Neural crest cell (in vitro differentiated cells): ENCODE measurements around the gene ACOD1. TPM values are rescaled to one million over a fixed set of nuclear protein-coding genes. Genes with fewer than 3 reads are reported as not detected.

Source experiments
- DNase-seq: peaks from one replicate; pipeline ENCODE4 v3.0.0; 2021; ENCODE audit warnings: low read depth, mixed read lengths, low spot score
- H3K27ac Mint-ChIP-seq: one replicate; pipeline ENCODE4 v1.8.0; 2021; ENCODE audit warnings: mild to moderate bottlenecking, mixed read lengths; ENCODE audit not compliant: unreplicated experiment
- H3K27me3 Mint-ChIP-seq: 2 replicates; pipeline ENCODE4 v1.8.0; 2021; ENCODE audit warnings: low read depth, mild to moderate bottlenecking, mixed read lengths
- H3K36me3 Mint-ChIP-seq: 2 replicates; pipeline ENCODE4 v1.8.0; 2021; ENCODE audit warnings: low read depth, mild to moderate bottlenecking, mixed read lengths
- H3K4me1 Mint-ChIP-seq: 2 replicates; pipeline ENCODE4 v1.8.0; 2021; ENCODE audit warnings: mixed read lengths
- H3K4me3 Mint-ChIP-seq: one replicate; pipeline ENCODE4 v1.8.0; 2021; ENCODE audit warnings: mild to moderate bottlenecking, mixed read lengths
- H3K9me3 Mint-ChIP-seq: 2 replicates; pipeline ENCODE4 v1.8.0; 2021; ENCODE audit warnings: mixed read lengths
- CTCF ChIP-seq: fragments of 200-600 bp; sonication (generic); conservative IDR thresholded peaks from 2 replicates; pipeline ENCODE4 v1.5.0; 2021; ENCODE audit warnings: antibody characterized with exemption, mild to moderate bottlenecking
- total RNA-seq: library from RNA; stranded (reverse); gene quantifications from 2 replicates; pipeline ENCODE4 v1.2.1, GENCODE V29; 2021

Gene ACOD1
- total RNA-seq, 1 donor from 2014 or later: not detected

- DNase-seq: no peak
- Mint-ChIP-seq H3K36me3 (no peaks in the 10 kb centered on the region), H3K27me3 (no peaks in the 10 kb centered on the region), H3K27ac (no peak overlapping the region), H3K9me3 (peaks cover 3% of the 10 kb centered on the region), H3K4me3 (no peak overlapping the region), H3K4me1 (no peaks in the 10 kb centered on the region)
- TF ChIP-seq CTCF: no peak
Measured at GRCh38 chr13:76971851-76972829, 23.8 kb downstream of the ACOD1 start.

- DNase-seq: no peak
- Mint-ChIP-seq H3K27ac (no peak overlapping the region), H3K4me3 (no peak overlapping the region)
Measured at GRCh38 chr13:76973920-76974617, 25.8 kb downstream of the ACOD1 start.

DNA sequence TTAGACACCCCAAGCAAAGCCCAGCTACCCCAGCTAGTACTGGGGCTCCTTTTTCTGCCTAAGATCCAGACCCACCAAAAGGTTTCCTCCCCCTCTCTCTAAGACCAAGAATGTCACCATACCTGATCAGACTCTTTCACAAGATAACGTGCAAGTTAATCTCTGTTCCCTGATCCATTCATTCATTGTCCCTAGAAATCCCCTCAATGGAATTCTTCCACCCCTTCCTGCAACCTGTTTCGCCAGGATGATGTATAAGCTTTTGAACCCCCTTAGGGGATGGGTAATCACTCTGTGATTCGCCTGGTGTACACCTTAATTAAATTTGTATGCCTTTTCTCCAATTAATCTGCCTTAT, 26.3 kb downstream of the ACOD1 start:
- H3K4me1 Mint-ChIP-seq: peaks cover 5% of the 10 kb centered on the region
- H3K36me3 Mint-ChIP-seq: no peaks in the 10 kb centered on the region
- TF ChIP-seq CTCF: no peak
- no peak overlapping the region for H3K4me3 Mint-ChIP-seq
- H3K27me3 Mint-ChIP-seq: peaks cover 11% of the 10 kb centered on the region
- no peaks in the 10 kb centered on the region for H3K9me3 Mint-ChIP-seq
- no peak for DNase-seq
- no peak overlapping the region for H3K27ac Mint-ChIP-seq

More at GRCh38 chr13:76973920-76974617, 25.8 kb downstream of the ACOD1 start:
- Mint-ChIP-seq H3K36me3 (no peaks in the 10 kb centered on the region), H3K27me3 (peaks cover 10% of the 10 kb centered on the region), H3K9me3 (no peaks in the 10 kb centered on the region), H3K4me1 (peaks cover 3% of the 10 kb centered on the region)
- no peak for TF ChIP-seq CTCF

- H3K4me3 Mint-ChIP-seq: no peak overlapping the region
- peaks cover 5% of the 10 kb centered on the region for H3K4me1 Mint-ChIP-seq
- no peaks in the 10 kb centered on the region for H3K9me3 Mint-ChIP-seq
- no peak for DNase-seq
- peaks cover 18% of the 10 kb centered on the region for H3K27me3 Mint-ChIP-seq
- H3K36me3 Mint-ChIP-seq: no peaks in the 10 kb centered on the region
- no peak for TF ChIP-seq CTCF
- no peak overlapping the region for H3K27ac Mint-ChIP-seq
Measured at GRCh38 chr13:76975863-76976262, 27.6 kb downstream of the ACOD1 start.

- peaks cover 24% of the 10 kb centered on the region for H3K27me3 Mint-ChIP-seq
- no peak for TF ChIP-seq CTCF
- DNase-seq: no peak
- H3K36me3 Mint-ChIP-seq: no peaks in the 10 kb centered on the region
- H3K9me3 Mint-ChIP-seq: no peaks in the 10 kb centered on the region
- peaks cover 5% of the 10 kb centered on the region for H3K4me1 Mint-ChIP-seq
- no peak overlapping the region for H3K27ac Mint-ChIP-seq
- H3K4me3 Mint-ChIP-seq: no peak overlapping the region
Measured at GRCh38 chr13:76976490-76976889, 28.2 kb downstream of the ACOD1 start.
